GM10248 (cell line): ENCODE measurements around the gene TNIP1.
A peak's percentile ranks its signal among the peaks of the same experiment; 100 is the strongest.

Experiments
- CTCF ChIA-PET: fragments of 300-600 bp; sonication (Branson Sonifier 250); formaldehyde crosslinking; extraction: SDS; loops from one replicate; lab custom pipeline; 2021; ENCODE audit warnings: antibody characterized with exemption; lab: Yijun Ruan, JAX
- POLR2A ChIA-PET: fragments of 350-650 bp; sonication (Branson Sonifier 250); formaldehyde crosslinking; extraction: SDS; loops from one replicate; lab custom pipeline; 2020; ENCODE audit warnings: antibody characterized with exemption; lab: Yijun Ruan, JAX
- DNase-seq: peaks from one replicate; pipeline ENCODE4 v3.0.0; 2012; ENCODE audit errors: extremely low spot score
- TF ChIP-seq, protein P1 (sequence below): IDR thresholded peaks from 2 replicates; pipeline ENCODE4 v1.5.1; 2012; ENCODE audit warnings: mild to moderate bottlenecking, low read depth; ENCODE audit errors: extremely low read depth, missing control alignments, control extremely low read depth

The TNIP1 gene

DNA sequence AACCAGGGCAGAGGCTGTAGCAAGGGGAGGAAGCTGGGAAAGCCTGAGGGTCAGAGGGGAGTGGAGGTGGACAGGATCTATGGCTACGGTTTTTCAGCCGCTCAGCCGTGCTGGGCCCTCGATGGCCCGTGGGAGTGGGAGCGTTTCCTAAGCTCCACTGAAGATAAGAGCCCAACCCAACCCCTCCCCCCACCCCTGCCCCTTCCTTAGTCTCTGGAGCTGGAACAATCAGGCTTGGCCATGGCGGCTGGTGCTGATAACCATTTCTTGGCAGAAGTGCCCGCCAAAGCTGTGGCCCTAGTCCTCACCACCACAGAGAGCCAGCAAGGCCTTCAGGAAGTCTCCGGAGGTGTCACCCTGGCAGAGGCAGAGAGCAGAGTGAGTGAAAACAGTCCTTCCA, 20.3 kb upstream of the TNIP1 start:
- CTCF ChIA-PET = interaction anchor here (2.0 to 8.5 kb wide), 3 partner anchors 9 to 25 kb away, joined by 8 to 92 read pairs (median 13); no protein-coding TSS in a partner anchor
- TF ChIP-seq, protein P1, sequence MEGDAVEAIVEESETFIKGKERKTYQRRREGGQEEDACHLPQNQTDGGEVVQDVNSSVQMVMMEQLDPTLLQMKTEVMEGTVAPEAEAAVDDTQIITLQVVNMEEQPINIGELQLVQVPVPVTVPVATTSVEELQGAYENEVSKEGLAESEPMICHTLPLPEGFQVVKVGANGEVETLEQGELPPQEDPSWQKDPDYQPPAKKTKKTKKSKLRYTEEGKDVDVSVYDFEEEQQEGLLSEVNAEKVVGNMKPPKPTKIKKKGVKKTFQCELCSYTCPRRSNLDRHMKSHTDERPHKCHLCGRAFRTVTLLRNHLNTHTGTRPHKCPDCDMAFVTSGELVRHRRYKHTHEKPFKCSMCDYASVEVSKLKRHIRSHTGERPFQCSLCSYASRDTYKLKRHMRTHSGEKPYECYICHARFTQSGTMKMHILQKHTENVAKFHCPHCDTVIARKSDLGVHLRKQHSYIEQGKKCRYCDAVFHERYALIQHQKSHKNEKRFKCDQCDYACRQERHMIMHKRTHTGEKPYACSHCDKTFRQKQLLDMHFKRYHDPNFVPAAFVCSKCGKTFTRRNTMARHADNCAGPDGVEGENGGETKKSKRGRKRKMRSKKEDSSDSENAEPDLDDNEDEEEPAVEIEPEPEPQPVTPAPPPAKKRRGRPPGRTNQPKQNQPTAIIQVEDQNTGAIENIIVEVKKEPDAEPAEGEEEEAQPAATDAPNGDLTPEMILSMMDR = no peak
- DNase-seq = no peak
- POLR2A ChIA-PET = interaction anchor here (0.5 to 1.2 kb wide), 2 partner anchors 9 to 24 kb away, joined by 3 to 6 read pairs; no protein-coding TSS in a partner anchor

DNA sequence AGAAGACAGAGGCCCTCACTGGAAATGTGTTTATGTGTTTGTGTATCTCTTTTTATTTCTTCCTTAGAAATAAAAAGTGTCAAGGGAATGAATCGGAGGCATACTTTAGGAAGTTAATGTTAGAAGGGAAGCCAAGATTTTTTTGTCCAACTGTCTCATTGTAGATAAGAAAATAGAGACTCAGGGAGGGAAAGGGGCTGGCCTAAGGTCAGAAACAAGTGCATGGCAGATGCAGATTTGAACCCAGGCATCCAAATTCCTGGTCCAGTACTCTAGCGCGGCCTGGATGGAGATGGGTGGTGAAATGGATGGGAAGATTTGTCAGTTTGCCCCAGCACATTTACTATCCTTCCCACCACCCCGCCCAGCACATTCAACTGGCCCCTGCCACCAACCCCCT, 19.8 kb upstream of the TNIP1 start:
- CTCF ChIA-PET = interaction anchor here (2.0 to 8.5 kb wide), 4 partner anchors 10 to 49 kb away, joined by 8 to 92 read pairs (median 16); no protein-coding TSS in a partner anchor
- no peak for DNase-seq
- POLR2A ChIA-PET = interaction anchor here (1.2 kb wide), 1 partner anchor 10 kb away, joined by 3 read pairs; no protein-coding TSS in a partner anchor
- TF ChIP-seq, protein P1 = no peak

DNA sequence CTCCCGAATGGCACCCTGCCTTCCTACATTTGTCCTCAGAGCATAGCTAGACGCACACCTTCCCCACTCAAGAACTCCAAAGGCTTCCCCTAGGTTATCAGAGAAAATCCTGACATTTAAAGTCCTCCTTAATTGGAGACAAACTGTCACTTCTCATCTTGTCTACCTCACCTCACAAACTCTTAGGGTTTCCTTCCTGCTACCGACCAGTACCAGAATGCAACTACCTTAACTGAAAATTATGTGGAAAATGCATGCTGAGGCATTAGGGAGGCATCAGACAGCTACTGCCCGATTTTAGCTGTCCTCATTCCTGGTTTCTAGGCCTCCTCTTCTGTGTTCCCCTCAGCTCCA, 17.9 kb upstream of the TNIP1 start:
- DNase-seq = no peak
- TF ChIP-seq, protein P1 = no peak
- POLR2A ChIA-PET = interaction anchor here (1.2 to 2.4 kb wide), 5 partner anchors 9 to 43 kb away, joined by 3 to 7 read pairs (median 5); no protein-coding TSS in a partner anchor
- CTCF ChIA-PET = interaction anchor here (0.9 to 8.5 kb wide), 16 partner anchors 8 to 96 kb away, joined by 3 to 92 read pairs (median 6); no protein-coding TSS in a partner anchor

DNA sequence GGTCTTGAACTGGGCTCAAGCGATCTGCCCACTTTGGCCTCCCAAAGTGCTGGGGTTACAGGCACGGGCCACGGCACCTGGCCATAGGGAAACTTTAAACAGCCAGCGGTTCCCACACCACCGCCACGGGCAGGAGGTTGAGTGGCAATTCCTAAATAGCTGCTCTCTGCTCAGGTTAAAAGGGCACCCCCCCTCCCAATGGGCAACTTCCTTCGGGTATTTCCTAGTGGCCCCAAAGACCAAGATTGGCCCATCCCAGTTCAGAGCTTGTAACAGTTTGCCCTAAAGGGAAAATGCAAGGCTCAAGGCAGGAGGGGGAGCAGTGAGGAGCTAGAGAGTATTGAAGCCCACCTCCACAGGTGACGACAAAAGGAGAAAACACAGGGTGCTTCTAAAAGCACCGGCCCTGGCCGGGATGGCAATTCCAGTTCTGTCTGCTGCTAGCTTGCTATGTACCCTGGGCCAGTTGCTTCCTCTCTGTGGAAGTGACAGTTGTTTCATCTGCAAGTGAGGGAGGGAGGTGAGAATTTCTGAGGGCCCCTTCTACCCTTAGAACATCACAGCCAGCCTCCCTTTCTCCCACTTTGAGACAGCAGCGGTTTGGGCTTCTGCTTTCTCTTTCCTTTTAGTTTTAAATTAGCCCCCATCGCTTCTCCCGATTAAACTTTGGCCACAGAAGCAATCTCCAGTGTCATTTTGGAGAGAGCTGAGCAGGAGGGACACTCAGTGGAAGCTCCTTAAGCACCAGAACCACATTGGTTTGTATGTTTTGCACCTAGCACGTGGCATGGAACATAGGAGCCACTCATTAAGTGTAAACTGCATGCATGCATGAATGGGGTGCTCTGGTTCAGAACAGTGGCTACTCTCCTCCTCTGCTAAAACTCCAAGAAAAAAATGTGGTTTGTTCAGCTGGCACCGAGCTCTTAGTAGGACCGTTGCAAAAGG, 17.3 kb upstream of the TNIP1 start:
- TF ChIP-seq, protein P1 = no peak
- DNase-seq = peak; percentile 80
- ChIA-PET POLR2A (interaction anchor here (1.2 to 2.4 kb wide), 5 partner anchors 9 to 44 kb away, joined by 3 to 7 read pairs (median 5); no protein-coding TSS in a partner anchor), CTCF (interaction anchor here (0.6 to 8.5 kb wide), 19 partner anchors 8 to 96 kb away, joined by 3 to 92 read pairs (median 6); no protein-coding TSS in a partner anchor)

DNA sequence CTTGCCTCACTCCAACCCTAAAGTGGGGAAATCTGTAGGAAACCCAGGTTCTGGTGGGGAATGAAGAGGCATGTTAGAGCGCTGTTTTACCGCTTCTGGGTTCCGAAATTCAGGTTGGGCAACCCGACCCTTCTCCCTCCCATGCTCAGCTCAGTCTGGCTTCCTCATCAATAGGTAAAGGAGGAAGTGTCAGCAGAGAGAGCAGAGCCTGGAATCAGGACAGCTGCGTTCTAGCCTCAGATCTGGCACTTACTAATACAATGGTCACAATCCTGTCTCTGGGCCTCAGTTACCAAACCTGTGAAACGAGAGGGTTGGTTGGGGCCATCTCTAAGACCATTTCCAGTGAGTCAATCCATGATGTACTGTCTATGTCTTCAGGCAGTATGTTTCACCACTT, 16.2 kb upstream of the TNIP1 start:
- TF ChIP-seq, protein P1 = no peak
- CTCF ChIA-PET = interaction anchor here (1.1 to 8.5 kb wide), 5 partner anchors 9 to 68 kb away, joined by 3 to 92 read pairs (median 13); no protein-coding TSS in a partner anchor
- DNase-seq = no peak
- POLR2A ChIA-PET = interaction anchor here (1.1 to 2.4 kb wide), 3 partner anchors 10 to 13 kb away, joined by 3 to 7 read pairs (median 5); no protein-coding TSS in a partner anchor

DNA sequence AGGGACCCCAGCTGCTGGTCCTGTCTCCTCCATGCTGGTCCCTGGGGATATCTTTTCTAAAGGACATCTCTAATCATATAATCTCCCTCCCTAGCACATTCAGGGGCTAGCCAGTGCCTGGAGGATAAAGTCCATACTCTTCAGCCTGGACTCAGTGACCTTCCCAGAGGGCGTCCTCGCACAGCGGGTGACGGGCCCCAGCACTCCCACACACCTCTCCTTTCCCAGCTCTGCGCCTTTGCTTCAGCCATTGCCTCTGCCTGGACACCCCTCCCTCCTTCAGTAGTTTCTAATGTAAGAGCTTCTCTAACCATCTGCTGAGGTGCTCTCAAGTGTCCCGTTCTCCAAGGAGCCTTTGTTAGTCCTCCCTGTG, 15.2 kb upstream of the TNIP1 start:
- CTCF ChIA-PET = interaction anchor here (0.8 to 8.5 kb wide), 9 partner anchors 9 to 69 kb away, joined by 3 to 92 read pairs (median 6); no protein-coding TSS in a partner anchor
- POLR2A ChIA-PET = interaction anchor here (1.1 kb wide), 1 partner anchor 9 kb away, joined by 3 read pairs; no protein-coding TSS in a partner anchor
- DNase-seq = no peak
- TF ChIP-seq, protein P1 = no peak
